Muscle layer of colon (tissue), 2 donors: ENCODE results near the gene SLC25A22.
A peak's percentile ranks its signal among the peaks of the same experiment; 100 is the strongest.

Source experiments
- H3K27ac ChIP-seq: one replicate; pipeline ENCODE4 v1.7.0; 2013; ENCODE audit warnings: low read depth, mild to moderate bottlenecking, low read length, moderate library complexity
- H3K27me3 ChIP-seq, 2 donors: one replicate each; pipeline ENCODE4 v1.7.0; 2013; ENCODE audit warnings: low read length in 2 of 2, mild to moderate bottlenecking in 2 of 2; ENCODE audit not compliant: insufficient read depth in 2 of 2, control insufficient read depth in 1 of 2
- H3K36me3 ChIP-seq: one replicate; pipeline ENCODE4 v1.7.0; 2013; ENCODE audit warnings: mild to moderate bottlenecking, low read length; ENCODE audit not compliant: insufficient read depth
- H3K4me1 ChIP-seq: one replicate; pipeline ENCODE4 v1.7.0; 2013; ENCODE audit warnings: mild to moderate bottlenecking, low read length; ENCODE audit not compliant: insufficient read depth
- H3K4me3 ChIP-seq, 2 donors: one replicate each; pipeline ENCODE4 v1.7.0; 2013; ENCODE audit warnings: low read length in 2 of 2, low read depth in 1 of 2, mild to moderate bottlenecking in 1 of 2, moderate library complexity in 1 of 2
- H3K9ac ChIP-seq: one replicate; pipeline ENCODE4 v1.7.0; 2013; ENCODE audit warnings: low read length
- H3K9me3 ChIP-seq: one replicate; pipeline ENCODE4 v1.7.0; 2013; ENCODE audit warnings: mild to moderate bottlenecking, low read length
- donor health status: abdominal sarcoma.
- donor health status: Adenocarcinoma of cecum.

The SLC25A22 gene

DNA sequence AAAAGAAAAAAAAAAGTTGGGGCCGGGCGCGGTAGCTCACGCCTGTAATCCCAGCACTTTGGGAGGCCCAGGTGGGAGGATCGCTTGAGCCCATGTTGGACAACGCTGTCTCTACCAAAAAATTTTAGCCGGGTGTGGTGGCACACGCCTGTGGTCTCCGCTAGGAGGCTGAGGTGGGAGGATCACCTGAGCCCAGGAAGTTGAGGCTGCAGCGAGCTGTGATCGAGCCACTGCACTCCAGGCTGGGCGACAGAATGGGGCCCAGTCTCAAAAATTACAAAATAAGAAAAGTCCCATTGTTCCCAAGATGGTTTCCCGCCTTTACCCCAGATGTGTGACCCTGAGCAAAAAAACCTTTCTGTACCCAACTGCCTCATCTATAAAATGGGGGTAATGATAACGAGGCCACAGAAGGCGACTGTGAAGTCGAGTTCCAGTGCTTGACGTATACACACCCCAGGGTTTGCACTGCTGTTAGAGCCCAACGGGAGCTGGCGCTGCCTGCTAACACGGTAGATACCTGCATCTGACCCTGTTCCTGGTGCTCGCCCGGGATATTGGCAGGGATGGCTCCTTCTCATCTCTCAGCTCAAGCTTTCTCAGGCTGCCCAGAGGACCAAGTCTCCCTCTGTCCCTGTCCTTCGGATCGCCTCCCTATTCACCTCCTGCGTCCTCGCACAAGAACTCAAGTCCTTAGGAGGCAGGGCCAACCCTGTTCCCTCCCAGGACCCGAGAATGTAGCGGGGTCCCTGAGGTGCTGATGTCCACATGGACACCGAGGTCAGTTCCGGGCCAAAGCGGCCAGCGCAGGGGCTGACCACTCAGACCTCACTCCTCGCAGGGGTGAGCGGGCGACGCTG, 10.6 kb upstream of the SLC25A22 start:
- Histone ChIP-seq H3K36me3 (peaks cover 26% of the 10 kb centered on the region), H3K27ac (peak overlapping the region; percentile 89), H3K9ac (peak overlapping the region; percentile 98), H3K27me3 (no peaks in the 10 kb centered on the region), H3K9me3 (no peaks in the 10 kb centered on the region), H3K4me3 (peak overlapping the region; percentile 78 to 82), H3K4me1 (peaks cover 34% of the 10 kb centered on the region)

DNA sequence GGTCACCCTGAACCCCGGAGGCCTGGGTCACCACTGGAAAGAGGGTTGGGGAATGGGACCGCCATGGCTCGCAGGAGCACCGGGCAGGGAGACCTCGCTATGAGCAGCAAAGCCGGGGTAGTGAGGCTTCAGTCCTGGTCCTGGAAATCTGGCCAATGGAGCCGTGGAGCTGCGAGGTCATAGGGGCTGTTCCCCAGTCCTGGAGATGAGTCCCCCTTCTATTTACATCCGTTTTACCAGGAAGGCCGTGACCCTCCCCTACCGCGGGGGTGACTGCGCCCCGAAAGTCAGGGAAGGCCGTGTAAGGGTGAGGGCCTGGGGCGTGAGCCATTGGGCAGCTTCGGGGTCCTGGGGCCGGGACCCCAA, 6.5 kb upstream of the SLC25A22 start:
- no peak overlapping the region for H3K9ac ChIP-seq
- peak overlapping the region; percentile 62 for H3K27ac ChIP-seq
- H3K4me3 ChIP-seq: peak overlapping the region; percentile 70 to 73
- no peaks in the 10 kb centered on the region for H3K27me3 ChIP-seq
- no peaks in the 10 kb centered on the region for H3K36me3 ChIP-seq
- H3K4me1 ChIP-seq: peaks cover 18% of the 10 kb centered on the region
- H3K9me3 ChIP-seq: no peaks in the 10 kb centered on the region

- peaks cover 18% of the 10 kb centered on the region for H3K4me1 ChIP-seq
- peak overlapping the region; percentile 62 for H3K27ac ChIP-seq
- H3K27me3 ChIP-seq: no peaks in the 10 kb centered on the region
- peak overlapping the region; percentile 70 to 73 for H3K4me3 ChIP-seq
- no peaks in the 10 kb centered on the region for H3K36me3 ChIP-seq
- H3K9me3 ChIP-seq: no peaks in the 10 kb centered on the region
- no peak overlapping the region for H3K9ac ChIP-seq
Measured at GRCh38 chr11:803770-804598, 5.9 kb upstream of the SLC25A22 start.

DNA sequence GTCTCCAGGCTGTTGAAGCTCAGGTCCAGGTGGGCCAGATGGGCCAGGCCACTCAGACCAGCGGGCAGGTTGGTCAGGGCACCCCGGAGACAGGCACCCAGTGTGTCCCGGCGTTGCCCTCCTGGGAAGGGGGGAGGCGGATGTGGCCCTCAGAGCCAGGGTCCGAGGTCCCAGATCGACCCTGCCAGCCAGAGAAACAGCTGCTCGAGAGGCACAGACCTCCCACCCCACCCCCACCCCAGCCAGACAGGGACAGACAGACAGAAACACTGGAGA, 5.3 kb upstream of the SLC25A22 start:
- Histone ChIP-seq H3K27me3 (no peaks in the 10 kb centered on the region), H3K4me1 (peaks cover 13% of the 10 kb centered on the region), H3K9me3 (no peaks in the 10 kb centered on the region), H3K36me3 (no peaks in the 10 kb centered on the region), H3K9ac (no peak overlapping the region), H3K4me3 (no peak overlapping the region), H3K27ac (no peak overlapping the region)

GRCh38 chr11:802693-803466, 4.8 kb upstream of the SLC25A22 start:
- Histone ChIP-seq H3K4me1 (peaks cover 12% of the 10 kb centered on the region), H3K27me3 (no peaks in the 10 kb centered on the region), H3K9me3 (no peaks in the 10 kb centered on the region), H3K4me3 (no peak overlapping the region), H3K27ac (no peak overlapping the region), H3K9ac (no peak overlapping the region), H3K36me3 (no peaks in the 10 kb centered on the region)

DNA sequence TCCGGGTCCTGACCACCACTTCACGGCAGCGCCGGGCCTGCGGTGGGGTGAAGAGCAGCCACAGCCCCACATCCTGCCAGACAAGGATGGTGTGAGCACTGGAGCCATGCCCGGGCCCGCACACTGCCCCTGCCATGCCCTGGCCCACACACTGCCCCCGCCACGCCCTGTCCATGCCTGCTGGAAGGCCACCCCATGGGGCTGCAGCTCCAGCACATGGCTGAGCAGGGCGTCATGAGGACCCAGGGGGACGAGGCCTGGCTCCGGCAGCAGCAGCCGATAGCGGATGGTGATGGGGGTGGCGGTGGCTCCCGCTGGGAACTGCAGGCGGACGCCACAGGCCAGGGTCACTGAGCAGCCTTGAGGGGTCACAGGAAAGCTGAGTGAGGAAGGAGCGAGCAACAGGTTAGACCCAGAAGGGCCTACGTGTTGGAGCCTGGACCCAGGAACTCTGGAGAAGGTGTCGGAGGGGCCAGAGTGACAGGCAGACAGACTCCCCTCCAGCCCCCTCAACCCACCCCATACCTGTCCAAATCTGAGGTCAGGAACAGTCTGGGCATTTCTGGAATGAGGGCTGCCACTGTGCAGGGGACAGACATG, 4.0 kb upstream of the SLC25A22 start:
- peaks cover 12% of the 10 kb centered on the region for H3K4me1 ChIP-seq
- no peaks in the 10 kb centered on the region for H3K36me3 ChIP-seq
- no peak overlapping the region for H3K4me3 ChIP-seq
- H3K9me3 ChIP-seq: no peaks in the 10 kb centered on the region
- no peak overlapping the region for H3K9ac ChIP-seq
- no peak overlapping the region for H3K27ac ChIP-seq
- H3K27me3 ChIP-seq: no peaks in the 10 kb centered on the region

- Histone ChIP-seq H3K36me3 (no peaks in the 10 kb centered on the region), H3K27me3 (no peaks in the 10 kb centered on the region), H3K27ac (no peak overlapping the region), H3K9ac (no peak overlapping the region), H3K4me1 (peaks cover 19% of the 10 kb centered on the region), H3K4me3 (no peak overlapping the region), H3K9me3 (no peaks in the 10 kb centered on the region)
Measured at GRCh38 chr11:801097-801780, 3.2 kb upstream of the SLC25A22 start.

- no peaks in the 10 kb centered on the region for H3K36me3 ChIP-seq
- no peaks in the 10 kb centered on the region for H3K9me3 ChIP-seq
- H3K27me3 ChIP-seq: no peaks in the 10 kb centered on the region
- no peak overlapping the region for H3K4me3 ChIP-seq
- H3K27ac ChIP-seq: no peak overlapping the region
- peaks cover 20% of the 10 kb centered on the region for H3K4me1 ChIP-seq
- H3K9ac ChIP-seq: no peak overlapping the region
Measured at GRCh38 chr11:800473-800872, 2.4 kb upstream of the SLC25A22 start.

GRCh38 chr11:799641-800316, 1.7 kb upstream of the SLC25A22 start:
- H3K27me3 ChIP-seq: no peaks in the 10 kb centered on the region
- no peaks in the 10 kb centered on the region for H3K36me3 ChIP-seq
- H3K27ac ChIP-seq: no peak overlapping the region
- H3K9ac ChIP-seq: no peak overlapping the region
- no peak overlapping the region for H3K4me3 ChIP-seq
- H3K9me3 ChIP-seq: no peaks in the 10 kb centered on the region
- peaks cover 19% of the 10 kb centered on the region for H3K4me1 ChIP-seq

DNA sequence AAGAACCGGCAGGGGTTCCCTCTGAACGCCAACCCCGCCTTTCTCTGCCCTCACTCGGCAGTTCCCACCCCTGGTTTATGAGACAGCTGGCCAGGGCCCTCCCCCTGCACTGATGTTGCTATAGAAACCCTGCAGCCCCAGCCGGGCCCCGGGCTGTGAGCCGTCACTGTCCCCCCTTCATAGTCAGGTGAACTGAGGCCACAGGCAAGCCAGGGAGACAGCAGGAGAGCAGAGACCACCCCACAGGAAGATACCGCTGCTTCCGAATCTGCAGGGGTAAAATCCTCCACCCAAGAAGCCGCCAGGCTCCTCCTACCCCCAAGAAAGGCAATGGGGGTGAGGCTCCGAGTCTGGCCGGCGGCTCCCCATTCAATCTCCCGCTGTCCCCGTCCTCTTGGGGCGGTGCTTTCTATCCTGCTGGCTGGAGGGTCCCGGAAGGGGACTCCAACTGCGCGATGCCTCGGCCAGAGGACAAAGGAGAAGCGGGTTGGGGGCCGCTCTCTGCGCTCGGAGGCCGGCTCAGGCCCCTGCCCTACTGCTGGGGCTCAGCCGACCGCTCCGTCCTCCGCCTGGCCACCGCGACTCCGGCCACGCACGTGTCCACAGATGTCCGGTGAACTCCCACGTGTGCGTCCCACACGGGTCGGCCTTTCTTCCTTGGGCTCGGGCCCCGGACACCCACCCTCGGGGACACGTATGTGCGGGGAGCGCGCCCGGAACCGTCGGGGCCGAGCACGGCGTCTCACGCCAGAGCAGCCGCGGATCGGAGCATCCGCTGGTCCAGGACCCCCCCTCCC, 587 bp downstream of the SLC25A22 start:
- Histone ChIP-seq H3K4me1 (peaks cover 8% of the 10 kb centered on the region), H3K9ac (peak overlapping the region; percentile 80), H3K9me3 (no peaks in the 10 kb centered on the region), H3K36me3 (no peaks in the 10 kb centered on the region), H3K4me3 (peak overlapping the region; percentile 79 to 86), H3K27me3 (no peaks in the 10 kb centered on the region), H3K27ac (peak overlapping the region; percentile 82)
